ENCODE measurements around the gene COBL. TPM values are rescaled to one million over a fixed set of nuclear protein-coding genes. Genes with fewer than 3 reads are reported as not detected.

The COBL gene
- total and polyA plus RNA-seq, 2 donors (not counting 3 experiments of a cell fraction or from before 2014, with no cell fraction given): 0.11 TPM; not detected in 1

DNA sequence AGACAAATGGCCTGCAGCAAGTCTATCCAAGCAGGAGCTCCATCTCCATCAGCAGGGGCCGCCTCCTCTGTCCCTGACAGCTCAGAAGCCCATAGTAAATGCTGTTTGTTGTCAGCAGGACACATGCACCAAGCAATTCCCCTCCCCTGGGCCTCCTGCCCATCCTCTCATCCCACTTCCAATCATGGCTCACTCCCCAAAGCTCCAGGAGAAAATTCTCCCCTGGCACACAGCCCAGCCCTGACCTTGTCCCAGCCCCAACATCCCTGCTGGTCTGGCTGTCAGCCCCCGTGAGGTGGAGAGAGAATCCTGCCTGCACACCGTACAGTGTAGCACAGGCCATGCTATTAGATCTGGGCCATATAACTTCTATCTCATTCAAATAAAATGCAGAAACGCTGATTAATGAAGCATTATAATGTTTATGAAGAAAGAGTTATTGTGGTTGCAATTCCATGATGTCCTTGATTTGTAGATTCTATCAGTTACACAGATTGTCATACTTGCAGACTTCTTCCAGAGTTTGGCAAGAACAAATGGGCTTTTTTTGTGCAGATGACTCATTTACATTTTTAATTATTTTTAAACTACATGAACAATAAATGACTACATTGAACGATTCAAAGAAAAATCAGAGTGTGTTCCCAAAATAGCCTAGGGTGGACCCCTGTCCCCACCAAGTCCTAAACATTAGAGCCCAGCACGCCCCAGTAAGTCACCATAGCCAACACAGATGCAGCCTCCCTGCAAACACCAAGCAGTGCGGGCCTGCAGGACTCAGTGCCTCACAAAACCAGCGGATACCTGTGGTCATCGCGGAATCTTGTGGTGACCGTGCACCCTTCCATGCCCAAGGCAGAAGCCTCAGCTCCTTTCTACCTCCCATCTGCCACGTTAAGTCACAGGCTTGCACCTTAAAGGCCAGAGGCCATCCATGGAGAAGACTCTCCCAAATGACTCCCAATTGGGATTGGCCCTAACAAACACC, 70.1 kb downstream of the COBL start:
- dilution Hi-C loops (cut with MboI; ENCODE audit: extremely low pct_ligation_motif_present, low sequenced_read_pairs): no loop called here
- TF ChIP-seq MYC (IDR thresholded peaks at IDR 0.05; ENCODE audit: low read depth, low read length) (no peak), JUN (IDR thresholded peaks at IDR 0.05; ENCODE audit: borderline replicate concordance, insufficient read depth, insufficient read length, low read depth) (no peak), EZH2 (IDR thresholded peaks at IDR 0.05; ENCODE audit: borderline replicate concordance, low read depth, low read length, severe bottlenecking) (no peak), GATA2 (IDR thresholded peaks at IDR 0.05; ENCODE audit: insufficient read depth, insufficient read length, low read depth, low read length) (no peak), POLR2AphosphoS5 (IDR thresholded peaks at IDR 0.05; ENCODE audit: insufficient read depth, low read depth, low read length) (no peak), CTCF (IDR thresholded peaks at IDR 0.05; ENCODE audit: extremely low read depth in 1 of 2, insufficient read depth in 1 of 2, low read depth in 1 of 2, low read length in 2 of 2) (no peak), FOS (IDR thresholded peaks at IDR 0.05; ENCODE audit: borderline replicate concordance, insufficient read depth, low read length) (no peak), MAX (IDR thresholded peaks at IDR 0.05; ENCODE audit: insufficient read depth, insufficient read length) (no peak), POLR2A (IDR thresholded peaks at IDR 0.05; ENCODE audit: low read depth, low read length) (no peak)
- H3K9me3 ChIP-seq (replicated peaks; ENCODE audit: control insufficient read depth, insufficient read depth, low read length): no peaks in the 10 kb centered on the region
- no peaks in the 10 kb centered on the region for H3K9me1 ChIP-seq (replicated peaks; ENCODE audit: control insufficient read depth, extremely low read depth, insufficient read depth, low read length)
- H3K4me1 ChIP-seq (ENCODE audit: control insufficient read depth, extremely low read depth, insufficient read depth, low read length): no peaks in the 10 kb centered on the region
- no peak overlapping the region for H3K4me3 ChIP-seq (replicated peaks in 1 of 3; ENCODE audit: insufficient read depth in 1 of 3, low read depth in 1 of 3, low read length in 3 of 3)
- no peak overlapping the region for H2AFZ ChIP-seq (ENCODE audit: low read depth, low read length)
- no peak overlapping the region for H3K9ac ChIP-seq (replicated peaks; ENCODE audit: extremely low read depth, insufficient read depth, low read length)
- H3K36me3 ChIP-seq (ENCODE audit: control insufficient read depth in 2 of 2, extremely low read depth in 1 of 2, insufficient read depth in 2 of 2, low read length in 2 of 2): no peaks in the 10 kb centered on the region
- no peaks in the 10 kb centered on the region for H3K27me3 ChIP-seq (ENCODE audit: control insufficient read depth in 2 of 2, insufficient read depth in 2 of 2, low read length in 2 of 2)
- no peak overlapping the region for H3K27ac ChIP-seq (ENCODE audit: insufficient read depth, low read depth, low read length)
- no peak overlapping the region for H3K4me2 ChIP-seq (ENCODE audit: insufficient read depth, low read length)
- POLR2A ChIA-PET: no interaction called here
- intact Hi-C loops (cut with micrococcal nuclease): no loop called here
- DNase-seq (ENCODE audit: low read depth, low spot score) (no peak), FAIRE-seq (no peak)
- no peaks in the 10 kb centered on the region for H3K79me2 ChIP-seq (ENCODE audit: control insufficient read depth, insufficient read depth, low read length)
- H4K20me1 ChIP-seq (replicated peaks; ENCODE audit: control insufficient read depth, extremely low read depth, insufficient read depth, low read length): no peaks in the 10 kb centered on the region
- CTCF ChIA-PET: no interaction called here
- no TSS peak for BruUV-seq (replicated peaks)
